ENCODE data around the gene CEP350.
"Not testable (repeated sequence)": the region's sequence is repeated elsewhere in the genome, so short reads cannot be mapped to it uniquely, and the experiment has no call there.

CEP350 gene

GRCh38 chr1:180002437-180002836, 47.8 kb downstream of the CEP350 start:
- H3K4me1 ChIP-seq (ENCODE audit: control insufficient read depth, low read depth, low read length) = no peaks in the 10 kb centered on the region
- H3K4me3 ChIP-seq (ENCODE audit: low read length) = no peak overlapping the region
- H3K27me3 ChIP-seq (ENCODE audit: control insufficient read depth, insufficient read depth, low read length) = no peaks in the 10 kb centered on the region
- no peak overlapping the region for H3K27ac ChIP-seq (ENCODE audit: low read length)
- H3K9me3 ChIP-seq (ENCODE audit: control insufficient read depth, low read depth, low read length) = no peaks in the 10 kb centered on the region
- H3K9ac ChIP-seq (ENCODE audit: low read length) = no peak overlapping the region
- peaks cover 3% of the 10 kb centered on the region for H3K36me3 ChIP-seq (ENCODE audit: control insufficient read depth, low read depth, low read length)

- H3K27ac ChIP-seq (ENCODE audit: low read length) = no peak overlapping the region
- H3K4me3 ChIP-seq (ENCODE audit: low read length) = no peak overlapping the region
These were observed 48.6 kb downstream of the CEP350 start for GRCh38 chr1:180003026-180003695.

GRCh38 chr1:180006762-180007161, 52.2 kb downstream of the CEP350 start:
- not testable (repeated sequence) for H3K36me3 ChIP-seq (ENCODE audit: control insufficient read depth, low read depth, low read length); H3K27ac ChIP-seq (ENCODE audit: low read length); H3K27me3 ChIP-seq (ENCODE audit: control insufficient read depth, insufficient read depth, low read length); H3K4me1 ChIP-seq (ENCODE audit: control insufficient read depth, low read depth, low read length); H3K9me3 ChIP-seq (ENCODE audit: control insufficient read depth, low read depth, low read length); H3K9ac ChIP-seq (ENCODE audit: low read length); H3K4me3 ChIP-seq (ENCODE audit: low read length)

More at GRCh38 chr1:180003026-180003695, 48.6 kb downstream of the CEP350 start:
- H3K27me3 ChIP-seq (ENCODE audit: control insufficient read depth, insufficient read depth, low read length) = no peaks in the 10 kb centered on the region
- H3K4me1 ChIP-seq (ENCODE audit: control insufficient read depth, low read depth, low read length) = no peaks in the 10 kb centered on the region
- H3K9ac ChIP-seq (ENCODE audit: low read length) = no peak overlapping the region
- H3K9me3 ChIP-seq (ENCODE audit: control insufficient read depth, low read depth, low read length) = no peaks in the 10 kb centered on the region
- peaks cover 3% of the 10 kb centered on the region for H3K36me3 ChIP-seq (ENCODE audit: control insufficient read depth, low read depth, low read length)

GRCh38 chr1:180020017-180020416, 65.4 kb downstream of the CEP350 start:
- H3K4me1 ChIP-seq (ENCODE audit: control insufficient read depth, low read depth, low read length) = no peaks in the 10 kb centered on the region
- H3K9ac ChIP-seq (ENCODE audit: low read length) = no peak overlapping the region
- no peak overlapping the region for H3K27ac ChIP-seq (ENCODE audit: low read length)
- no peaks in the 10 kb centered on the region for H3K9me3 ChIP-seq (ENCODE audit: control insufficient read depth, low read depth, low read length)
- H3K4me3 ChIP-seq (ENCODE audit: low read length) = no peak overlapping the region
- no peaks in the 10 kb centered on the region for H3K27me3 ChIP-seq (ENCODE audit: control insufficient read depth, insufficient read depth, low read length)
- peaks cover 54% of the 10 kb centered on the region for H3K36me3 ChIP-seq (ENCODE audit: control insufficient read depth, low read depth, low read length)

- H3K4me1 ChIP-seq (ENCODE audit: control insufficient read depth, low read depth, low read length) = no peaks in the 10 kb centered on the region
- H3K9ac ChIP-seq (ENCODE audit: low read length) = no peak overlapping the region
- no peak overlapping the region for H3K4me3 ChIP-seq (ENCODE audit: low read length)
- H3K9me3 ChIP-seq (ENCODE audit: control insufficient read depth, low read depth, low read length) = no peaks in the 10 kb centered on the region
- peaks cover 36% of the 10 kb centered on the region for H3K36me3 ChIP-seq (ENCODE audit: control insufficient read depth, low read depth, low read length)
- no peaks in the 10 kb centered on the region for H3K27me3 ChIP-seq (ENCODE audit: control insufficient read depth, insufficient read depth, low read length)
- H3K27ac ChIP-seq (ENCODE audit: low read length) = no peak overlapping the region
These were observed 71.9 kb downstream of the CEP350 start for GRCh38 chr1:180026556-180026955.

- H3K4me1 ChIP-seq (ENCODE audit: control insufficient read depth, low read depth, low read length) = no peaks in the 10 kb centered on the region
- no peaks in the 10 kb centered on the region for H3K9me3 ChIP-seq (ENCODE audit: control insufficient read depth, low read depth, low read length)
- H3K27ac ChIP-seq (ENCODE audit: low read length) = no peak overlapping the region
- H3K36me3 ChIP-seq (ENCODE audit: control insufficient read depth, low read depth, low read length) = peaks cover 29% of the 10 kb centered on the region
- no peak overlapping the region for H3K9ac ChIP-seq (ENCODE audit: low read length)
- no peaks in the 10 kb centered on the region for H3K27me3 ChIP-seq (ENCODE audit: control insufficient read depth, insufficient read depth, low read length)
- no peak overlapping the region for H3K4me3 ChIP-seq (ENCODE audit: low read length)
These were observed 73.4 kb downstream of the CEP350 start for GRCh38 chr1:180027949-180028445.

GRCh38 chr1:180028864-180029263, 74.3 kb downstream of the CEP350 start:
- no peak overlapping the region for H3K27ac ChIP-seq (ENCODE audit: low read length)

GRCh38 chr1:180029524-180030135, 75.0 kb downstream of the CEP350 start:
- Histone ChIP-seq H3K27me3 (ENCODE audit: control insufficient read depth, insufficient read depth, low read length) (no peaks in the 10 kb centered on the region), H3K36me3 (ENCODE audit: control insufficient read depth, low read depth, low read length) (peaks cover 29% of the 10 kb centered on the region), H3K9ac (ENCODE audit: low read length) (no peak overlapping the region), H3K4me3 (ENCODE audit: low read length) (no peak overlapping the region), H3K27ac (ENCODE audit: low read length) (no peak overlapping the region), H3K9me3 (ENCODE audit: control insufficient read depth, low read depth, low read length) (no peaks in the 10 kb centered on the region), H3K4me1 (ENCODE audit: control insufficient read depth, low read depth, low read length) (no peaks in the 10 kb centered on the region)

More at GRCh38 chr1:180028864-180029263, 74.3 kb downstream of the CEP350 start:
- Histone ChIP-seq H3K9ac (ENCODE audit: low read length) (no peak overlapping the region), H3K27me3 (ENCODE audit: control insufficient read depth, insufficient read depth, low read length) (no peaks in the 10 kb centered on the region), H3K4me1 (ENCODE audit: control insufficient read depth, low read depth, low read length) (no peaks in the 10 kb centered on the region), H3K9me3 (ENCODE audit: control insufficient read depth, low read depth, low read length) (no peaks in the 10 kb centered on the region), H3K4me3 (ENCODE audit: low read length) (no peak overlapping the region), H3K36me3 (ENCODE audit: control insufficient read depth, low read depth, low read length) (peaks cover 27% of the 10 kb centered on the region)

- H3K27ac ChIP-seq (ENCODE audit: low read length) = no peak overlapping the region
- H3K4me3 ChIP-seq (ENCODE audit: low read length) = no peak overlapping the region
- H3K4me1 ChIP-seq (ENCODE audit: control insufficient read depth, low read depth, low read length) = no peaks in the 10 kb centered on the region
- no peak overlapping the region for H3K9ac ChIP-seq (ENCODE audit: low read length)
- no peaks in the 10 kb centered on the region for H3K9me3 ChIP-seq (ENCODE audit: control insufficient read depth, low read depth, low read length)
- H3K27me3 ChIP-seq (ENCODE audit: control insufficient read depth, insufficient read depth, low read length) = no peaks in the 10 kb centered on the region
- H3K36me3 ChIP-seq (ENCODE audit: control insufficient read depth, low read depth, low read length) = peaks cover 28% of the 10 kb centered on the region
These were observed 77.1 kb downstream of the CEP350 start for GRCh38 chr1:180031664-180032063.

- Histone ChIP-seq H3K9ac (ENCODE audit: low read length) (no peak overlapping the region), H3K36me3 (ENCODE audit: control insufficient read depth, low read depth, low read length) (peaks cover 38% of the 10 kb centered on the region), H3K27me3 (ENCODE audit: control insufficient read depth, insufficient read depth, low read length) (no peaks in the 10 kb centered on the region), H3K4me3 (ENCODE audit: low read length) (no peak overlapping the region), H3K27ac (ENCODE audit: low read length) (no peak overlapping the region), H3K4me1 (ENCODE audit: control insufficient read depth, low read depth, low read length) (no peaks in the 10 kb centered on the region), H3K9me3 (ENCODE audit: control insufficient read depth, low read depth, low read length) (no peaks in the 10 kb centered on the region)
These were observed 78.8 kb downstream of the CEP350 start for GRCh38 chr1:180033390-180033789.

- H3K4me3 ChIP-seq (ENCODE audit: low read length) = no peak overlapping the region
- no peaks in the 10 kb centered on the region for H3K4me1 ChIP-seq (ENCODE audit: control insufficient read depth, low read depth, low read length)
- no peaks in the 10 kb centered on the region for H3K27me3 ChIP-seq (ENCODE audit: control insufficient read depth, insufficient read depth, low read length)
- H3K36me3 ChIP-seq (ENCODE audit: control insufficient read depth, low read depth, low read length) = peaks cover 56% of the 10 kb centered on the region
- H3K9me3 ChIP-seq (ENCODE audit: control insufficient read depth, low read depth, low read length) = no peaks in the 10 kb centered on the region
- no peak overlapping the region for H3K9ac ChIP-seq (ENCODE audit: low read length)
- H3K27ac ChIP-seq (ENCODE audit: low read length) = no peak overlapping the region
These were observed 85.4 kb downstream of the CEP350 start for GRCh38 chr1:180040034-180040433.

- Histone ChIP-seq H3K9ac (ENCODE audit: low read length) (no peak overlapping the region), H3K9me3 (ENCODE audit: control insufficient read depth, low read depth, low read length) (no peaks in the 10 kb centered on the region), H3K27me3 (ENCODE audit: control insufficient read depth, insufficient read depth, low read length) (no peaks in the 10 kb centered on the region), H3K4me1 (ENCODE audit: control insufficient read depth, low read depth, low read length) (no peaks in the 10 kb centered on the region), H3K4me3 (ENCODE audit: low read length) (no peak overlapping the region), H3K27ac (ENCODE audit: low read length) (no peak overlapping the region), H3K36me3 (ENCODE audit: control insufficient read depth, low read depth, low read length) (peaks cover 66% of the 10 kb centered on the region)
These were observed 87.0 kb downstream of the CEP350 start for GRCh38 chr1:180041582-180041981.
